OCI-LY1 (cell line): ENCODE data around the gene NDFIP1.

Source experiments
- CTCF ChIP-seq: fragments of 200-600 bp; sonication (generic), shearing (Covaris generic); IDR thresholded peaks from 2 replicates; pipeline ENCODE4 v1.5.1; 2017; ENCODE audit warnings: mild to moderate bottlenecking, antibody characterized with exemption, low read length, moderate library complexity, mixed read lengths
- EZH2 ChIP-seq: fragments of 200-600 bp; sonication (generic), shearing (Covaris generic); IDR thresholded peaks from 2 replicates; pipeline ENCODE4 v1.8.0; 2017; ENCODE audit warnings: borderline replicate concordance, mixed run types, mild to moderate bottlenecking, antibody characterized with exemption, low read length, moderate library complexity, mixed read lengths

GRCh38 chr5:142102980-142103740 is 5.4 kb upstream of the NDFIP1 start:
- TF ChIP-seq CTCF (no peak), EZH2 (no peak)
